GM18499 (cell line): Measurements from ENCODE around the gene BDNF.
"Not testable (repeated sequence)": the region's sequence is repeated elsewhere in the genome, so short reads cannot be mapped to it uniquely, and the experiment has no call there.

Experiments
- ATAC-seq: cut with Tn5 transposase; IDR thresholded peaks from one replicate; pipeline ENCODE4 v1.9.1; 2021; ENCODE audit warnings: moderate number of reproducible peaks; ENCODE audit not compliant: insufficient read depth, unreplicated experiment

BDNF gene

DNA sequence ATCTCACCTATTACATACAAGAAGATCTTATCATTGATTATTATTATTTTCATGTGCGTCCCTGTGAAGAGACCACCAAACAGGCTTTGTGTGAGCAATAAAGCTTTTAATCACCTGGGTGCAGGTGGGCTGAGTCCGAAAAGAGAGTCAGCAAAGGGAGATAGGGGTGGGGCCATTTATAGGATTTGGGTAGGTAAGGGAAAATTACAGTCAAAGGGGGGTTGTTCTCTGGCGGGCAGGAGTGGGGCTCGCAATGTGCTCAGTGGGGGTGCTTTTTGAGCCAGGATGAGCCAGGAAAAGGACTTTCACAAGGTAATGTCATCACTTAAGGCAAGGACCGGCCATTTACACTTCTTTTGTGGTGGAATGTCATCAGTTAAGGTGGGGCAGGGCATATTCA, 71.2 kb downstream of the BDNF start:
- ATAC-seq = not testable (repeated sequence)

DNA sequence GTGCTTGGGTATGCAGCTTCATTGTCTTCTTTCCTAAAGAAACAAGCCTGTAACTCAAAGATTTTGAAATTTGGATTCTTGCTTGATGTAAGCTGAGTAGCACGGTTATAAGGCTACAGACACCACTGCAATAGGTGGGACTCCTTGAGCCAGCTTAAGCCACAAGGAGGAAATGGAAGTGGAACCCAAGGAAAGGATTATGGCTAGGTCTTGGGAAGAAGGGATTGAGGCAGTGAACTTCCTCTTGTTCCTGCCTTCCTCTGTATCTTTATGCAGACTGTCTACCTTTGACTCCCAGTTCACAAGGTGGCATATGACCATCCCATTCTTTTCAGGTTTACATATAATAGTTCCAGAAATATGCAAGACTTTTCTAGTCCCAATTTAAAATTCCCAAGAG, 72.3 kb downstream of the BDNF start:
- no peak for ATAC-seq

DNA sequence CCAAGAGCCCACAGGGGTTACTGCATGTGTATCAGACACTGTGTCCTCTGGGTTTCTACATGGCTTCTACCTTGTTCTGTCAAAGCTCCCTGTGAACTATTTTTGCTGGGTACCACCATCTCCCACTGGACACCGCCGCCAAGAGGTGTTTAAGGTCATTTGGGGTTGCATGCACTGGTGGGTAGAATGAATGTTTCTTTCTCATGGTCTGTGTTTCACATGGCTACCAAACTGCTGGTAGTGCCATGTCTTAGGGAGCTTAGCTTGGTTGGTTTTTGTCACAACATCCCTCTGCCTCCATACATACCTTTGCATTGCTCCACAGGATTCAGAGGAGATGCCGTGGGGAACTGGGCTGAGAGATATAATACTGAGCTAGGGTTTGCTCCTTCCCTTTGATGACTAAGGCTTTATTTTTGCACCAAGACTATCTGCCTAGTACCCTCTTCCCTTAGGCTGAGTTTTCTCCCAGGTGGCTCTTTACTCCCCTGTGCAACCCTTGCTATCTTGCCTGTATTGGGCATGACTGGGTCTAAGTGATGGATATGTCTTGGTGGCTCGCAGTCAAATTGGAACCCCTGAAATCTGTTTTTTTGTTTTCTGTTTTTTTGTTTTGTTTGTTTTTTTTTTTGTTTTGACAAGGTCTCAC, 73.2 kb downstream of the BDNF start:
- ATAC-seq = no peak

DNA sequence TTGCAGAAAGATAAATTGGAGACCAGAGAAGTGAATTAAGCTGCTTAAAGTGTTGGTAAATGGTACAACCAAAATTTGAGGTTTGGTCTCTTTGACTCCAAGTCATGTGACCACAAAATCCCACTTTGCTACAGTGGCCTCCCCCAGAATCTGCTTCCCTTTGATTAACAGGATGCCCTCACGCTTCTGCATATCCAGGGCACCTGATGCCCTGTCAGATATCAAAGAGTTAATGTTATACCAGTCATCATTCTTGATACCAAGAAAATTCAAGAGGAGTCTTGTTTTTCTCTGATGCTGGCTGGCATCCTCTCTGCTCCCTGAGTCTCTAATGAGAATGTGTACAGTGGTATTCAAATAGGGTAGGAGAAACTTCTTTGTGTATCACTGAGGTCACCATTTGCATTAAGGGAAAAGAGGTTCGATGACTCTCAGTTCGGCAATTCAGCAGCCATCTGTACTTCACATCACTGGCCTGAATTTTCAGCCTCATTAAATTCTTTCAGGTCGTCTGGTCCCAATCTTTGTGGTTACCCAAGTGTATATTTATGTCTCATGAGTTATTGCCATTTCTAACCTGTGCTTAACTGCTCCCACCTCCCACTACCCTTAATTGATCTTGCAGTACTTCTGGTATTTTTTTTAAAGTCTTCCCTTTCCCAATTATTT, 73.9 kb downstream of the BDNF start:
- ATAC-seq = no peak

DNA sequence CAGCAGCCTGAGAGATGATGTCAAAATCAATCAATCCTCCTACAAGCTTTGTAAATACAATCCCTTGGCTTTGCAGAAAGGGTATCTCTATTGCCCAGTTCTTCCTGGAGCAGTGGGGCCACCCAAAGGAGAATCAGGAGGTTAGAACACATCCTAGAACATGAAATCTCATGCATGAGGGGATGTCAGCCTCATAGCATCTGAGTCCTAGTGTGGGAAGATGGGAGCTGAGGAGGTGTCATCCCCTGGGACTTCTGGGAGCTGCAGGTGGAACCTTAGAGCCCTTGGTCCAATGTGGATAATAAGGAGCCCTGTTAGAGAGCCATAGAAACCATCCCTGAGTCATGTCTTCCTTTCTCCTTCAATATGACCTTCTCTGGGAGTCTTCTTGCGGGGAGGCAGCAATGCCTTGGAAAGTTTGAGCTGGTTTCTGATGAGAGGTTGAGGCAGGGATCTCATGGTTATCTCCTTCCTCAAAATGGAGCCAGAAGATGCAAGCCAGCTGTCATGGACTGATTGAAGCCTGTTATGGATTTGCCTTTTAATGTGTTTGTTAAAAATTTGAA, 74.8 kb downstream of the BDNF start:
- ATAC-seq = no peak

DNA sequence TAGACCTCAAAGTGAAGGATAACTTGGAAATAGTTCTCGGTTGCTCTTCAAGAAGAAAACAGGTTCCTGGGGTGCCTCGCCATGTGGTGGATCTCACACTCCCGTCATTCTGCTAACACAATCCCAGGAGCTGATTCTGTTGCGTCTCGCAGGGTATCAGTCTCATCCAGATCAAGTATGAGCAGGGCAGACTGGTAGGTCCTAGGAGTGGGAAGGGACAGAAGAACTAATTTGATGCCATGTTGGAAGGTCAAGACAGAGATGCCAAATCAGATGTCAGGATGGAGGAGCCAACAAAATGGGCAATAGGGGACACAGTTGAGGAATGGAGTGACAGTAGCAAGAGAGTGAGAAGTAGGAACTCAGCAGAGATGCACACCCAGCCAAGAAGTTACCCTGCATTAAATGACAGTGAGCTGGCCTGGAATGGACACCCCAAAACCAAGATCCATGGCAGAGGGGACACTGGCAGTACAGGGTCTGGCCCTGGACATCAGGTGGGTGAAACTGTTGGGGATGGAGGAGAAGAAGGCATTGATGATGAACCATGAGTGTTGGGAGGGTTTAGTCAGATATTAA, 76.2 kb downstream of the BDNF start:
- ATAC-seq = no peak

DNA sequence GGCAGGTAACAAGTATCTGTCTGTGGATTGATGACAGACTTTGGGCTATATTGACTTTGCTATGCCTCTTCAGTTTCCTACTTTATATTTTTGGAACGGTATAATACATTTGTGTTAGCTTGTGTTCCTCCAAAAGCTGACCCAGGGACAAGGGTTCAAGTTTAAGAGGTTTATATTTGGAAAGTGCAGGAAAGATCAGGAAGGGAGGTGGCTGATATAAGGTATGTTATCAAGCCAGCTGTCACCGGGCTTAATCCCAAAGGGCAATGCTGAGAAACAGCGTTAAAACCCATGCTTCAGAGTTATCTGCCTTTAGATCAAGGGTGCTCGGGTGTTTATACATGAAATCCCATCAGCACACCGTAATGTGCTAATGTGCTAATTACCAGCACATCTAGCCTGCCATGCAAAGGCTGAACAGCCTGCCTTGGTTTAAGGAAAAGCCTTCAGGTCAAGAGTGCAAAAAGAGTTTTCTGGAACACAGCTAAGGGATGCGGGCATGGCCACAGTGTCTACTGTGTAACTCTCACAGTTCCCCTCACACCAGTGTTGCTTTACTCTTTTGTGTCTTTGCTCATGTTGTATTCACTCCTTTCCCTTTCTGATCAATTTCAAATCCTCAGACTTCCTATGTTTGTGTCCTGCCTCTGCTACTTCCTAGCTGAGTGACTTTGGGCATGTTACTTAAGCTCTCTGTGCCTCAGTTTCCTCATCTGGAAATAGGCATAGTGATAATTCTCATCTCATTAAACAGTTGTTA, 77.5 kb downstream of the BDNF start:
- no peak for ATAC-seq

DNA sequence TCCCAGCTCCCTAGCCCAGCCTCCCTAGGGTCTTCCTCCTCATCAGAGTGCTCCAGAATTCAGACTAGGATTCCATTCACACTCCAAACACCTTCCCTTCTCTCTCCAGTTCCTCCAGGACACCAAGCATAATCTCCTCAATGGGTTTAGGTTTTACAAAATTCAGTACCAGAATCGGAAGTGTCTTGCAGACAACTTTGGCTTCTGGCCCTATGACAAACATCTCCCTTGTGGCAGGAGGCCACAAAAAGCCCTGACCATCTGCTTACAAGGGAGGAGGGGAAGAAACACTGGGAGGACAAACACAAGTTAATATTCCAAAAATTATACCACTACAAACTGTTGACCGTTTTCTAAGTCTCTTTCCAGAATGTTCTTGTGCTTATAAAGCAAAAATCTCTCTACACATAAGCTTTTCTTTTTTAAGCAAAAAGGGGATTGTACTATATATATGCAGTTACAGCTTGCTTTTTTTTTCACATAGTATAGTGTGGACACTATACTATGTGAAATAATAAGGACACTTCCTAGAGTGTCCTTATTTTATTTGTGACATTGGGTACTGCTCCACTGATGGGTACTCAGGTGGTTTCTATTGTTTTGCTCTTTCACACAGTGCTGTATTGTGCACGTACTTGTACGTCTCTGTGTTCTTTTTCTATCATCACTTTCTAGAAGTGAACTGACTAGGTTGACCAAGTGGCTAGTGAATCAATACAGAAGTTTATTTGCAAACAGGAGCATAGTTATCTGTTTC, 78.7 kb downstream of the BDNF start:
- ATAC-seq = no peak

DNA sequence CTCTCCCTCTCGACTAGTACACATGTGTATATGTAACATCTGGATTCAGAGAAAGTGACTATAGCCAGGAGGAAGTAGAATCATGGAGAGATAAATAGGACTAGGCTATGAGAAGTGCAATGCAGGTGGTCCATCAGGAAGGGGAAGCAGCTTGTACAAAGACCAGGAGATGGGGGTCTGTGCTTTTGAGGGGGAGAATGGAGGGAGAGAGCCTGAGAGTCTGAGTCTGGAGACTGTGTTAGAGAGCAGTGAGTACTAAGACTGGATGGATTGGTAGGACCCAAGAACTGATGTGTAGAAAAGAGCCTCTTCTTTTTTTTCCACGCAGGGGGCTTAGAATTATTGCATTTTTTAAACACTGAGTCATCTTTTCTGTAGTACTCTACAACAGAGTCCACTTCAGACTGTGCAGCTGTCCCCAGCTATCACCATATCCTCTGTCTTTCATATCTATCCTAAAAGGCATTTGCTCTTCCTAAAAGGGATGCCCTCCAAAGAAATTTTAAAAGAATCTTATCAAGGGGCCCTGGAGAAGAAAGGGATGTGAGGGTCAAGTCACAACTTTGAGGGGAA, 80.4 kb downstream of the BDNF start:
- no peak for ATAC-seq

DNA sequence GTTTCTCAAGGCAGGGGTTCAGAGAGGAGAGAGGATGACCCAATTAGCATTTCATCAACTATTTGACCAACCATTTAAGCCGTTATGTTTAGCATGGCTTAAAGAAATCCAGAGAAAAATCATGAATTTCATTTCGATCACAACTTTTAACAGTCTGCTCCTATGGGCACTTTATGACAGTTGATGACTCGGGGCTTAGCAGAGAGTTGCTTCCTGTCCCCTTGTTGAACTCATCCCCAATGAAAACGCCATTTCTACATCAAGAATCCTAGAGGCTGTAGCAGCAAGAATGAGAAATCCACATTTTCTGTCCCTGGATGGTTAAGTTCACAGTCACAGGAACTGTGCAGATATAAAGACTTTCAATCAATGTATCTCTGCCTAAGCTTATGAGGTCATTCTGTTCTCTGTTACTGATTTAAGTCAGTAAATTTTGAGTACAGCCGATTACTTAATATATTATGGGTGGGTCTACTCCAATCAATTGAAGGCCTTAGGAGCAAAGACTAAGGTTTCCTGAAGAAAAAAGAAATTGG, 81.1 kb downstream of the BDNF start:
- ATAC-seq = no peak

DNA sequence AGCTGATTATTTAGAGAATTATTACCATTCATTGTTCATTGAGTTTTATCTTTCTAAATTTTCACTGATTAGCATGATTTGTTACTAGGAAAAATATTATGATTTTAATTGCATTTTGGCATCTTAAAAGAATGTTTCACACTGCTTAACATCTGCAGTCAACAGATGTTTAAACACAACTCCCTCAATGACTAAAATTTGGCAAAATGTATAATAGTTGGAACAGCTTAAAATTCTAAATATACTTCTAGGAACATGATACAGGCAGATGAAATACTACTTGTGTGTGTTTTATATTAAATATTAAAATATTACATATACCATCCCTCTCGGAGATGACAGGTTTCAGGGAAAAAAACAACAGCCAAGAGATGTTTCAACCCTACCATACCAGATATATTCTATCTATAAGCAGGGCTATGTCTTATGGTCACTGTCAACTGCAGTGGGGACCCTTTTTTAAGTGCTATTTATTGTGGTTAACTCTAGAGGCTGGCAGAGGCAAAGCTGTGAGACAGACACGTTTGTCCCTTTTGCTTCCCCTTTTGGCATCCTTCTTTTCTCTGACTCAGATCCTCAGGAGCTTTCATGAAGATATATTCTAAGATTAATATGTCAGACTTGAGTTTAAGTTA, 81.9 kb downstream of the BDNF start:
- no peak for ATAC-seq

DNA sequence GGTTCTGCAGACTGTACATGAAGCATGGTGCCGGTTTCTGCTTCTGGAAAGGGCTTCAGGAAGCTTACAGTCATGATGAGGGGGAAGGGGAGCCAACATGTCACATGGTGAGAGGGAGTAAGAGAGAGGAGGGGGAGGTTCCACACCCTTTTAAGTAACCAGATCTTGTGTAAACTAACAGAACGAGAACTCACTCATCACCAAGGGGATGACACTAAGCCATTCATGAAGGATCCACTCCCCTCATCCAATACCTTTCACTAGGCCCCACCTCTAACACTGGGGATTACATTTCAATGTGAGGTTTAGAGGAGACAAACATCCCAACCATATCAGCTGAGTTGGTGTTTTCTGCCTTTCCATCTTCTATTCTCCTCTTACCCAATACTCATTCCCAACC, 83.5 kb downstream of the BDNF start:
- no peak for ATAC-seq

DNA sequence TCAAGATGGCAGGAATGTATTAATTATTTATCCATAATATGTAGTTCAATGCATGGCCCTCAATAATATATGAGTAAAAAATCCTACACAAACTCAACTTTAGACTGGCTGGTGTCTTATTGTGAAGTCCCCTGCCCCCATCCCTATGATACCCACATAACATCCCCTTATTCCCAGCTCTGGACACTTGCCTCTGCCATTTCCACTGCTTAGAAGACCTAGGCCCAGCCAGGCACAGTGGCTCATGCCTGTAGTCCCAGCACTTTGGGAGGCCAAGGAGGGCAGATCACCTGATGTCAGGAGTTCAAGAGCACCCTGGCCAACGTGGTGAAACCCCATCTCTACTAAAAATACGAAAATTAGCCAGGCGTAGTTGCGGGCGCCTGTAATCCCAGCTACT, 84.4 kb downstream of the BDNF start:
- no peak for ATAC-seq

DNA sequence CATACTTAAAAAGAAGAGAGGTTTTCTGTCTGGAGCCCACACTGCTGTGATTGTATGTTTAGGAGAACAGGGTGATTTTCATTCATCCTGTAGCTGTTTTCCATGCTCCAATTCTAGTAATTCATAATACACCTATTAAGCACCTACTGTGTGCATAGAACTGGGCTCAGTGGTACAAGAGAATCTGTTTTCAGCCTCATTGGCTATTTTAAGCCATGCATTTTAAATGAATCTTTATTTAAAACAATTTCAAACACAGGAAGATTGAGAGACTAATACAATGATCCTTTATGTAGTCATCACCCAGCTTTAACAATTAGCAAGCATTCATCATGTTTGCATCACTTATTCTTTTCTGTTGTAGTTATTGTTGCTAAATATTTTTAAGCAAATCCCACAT, 86.2 kb downstream of the BDNF start:
- ATAC-seq = no peak

DNA sequence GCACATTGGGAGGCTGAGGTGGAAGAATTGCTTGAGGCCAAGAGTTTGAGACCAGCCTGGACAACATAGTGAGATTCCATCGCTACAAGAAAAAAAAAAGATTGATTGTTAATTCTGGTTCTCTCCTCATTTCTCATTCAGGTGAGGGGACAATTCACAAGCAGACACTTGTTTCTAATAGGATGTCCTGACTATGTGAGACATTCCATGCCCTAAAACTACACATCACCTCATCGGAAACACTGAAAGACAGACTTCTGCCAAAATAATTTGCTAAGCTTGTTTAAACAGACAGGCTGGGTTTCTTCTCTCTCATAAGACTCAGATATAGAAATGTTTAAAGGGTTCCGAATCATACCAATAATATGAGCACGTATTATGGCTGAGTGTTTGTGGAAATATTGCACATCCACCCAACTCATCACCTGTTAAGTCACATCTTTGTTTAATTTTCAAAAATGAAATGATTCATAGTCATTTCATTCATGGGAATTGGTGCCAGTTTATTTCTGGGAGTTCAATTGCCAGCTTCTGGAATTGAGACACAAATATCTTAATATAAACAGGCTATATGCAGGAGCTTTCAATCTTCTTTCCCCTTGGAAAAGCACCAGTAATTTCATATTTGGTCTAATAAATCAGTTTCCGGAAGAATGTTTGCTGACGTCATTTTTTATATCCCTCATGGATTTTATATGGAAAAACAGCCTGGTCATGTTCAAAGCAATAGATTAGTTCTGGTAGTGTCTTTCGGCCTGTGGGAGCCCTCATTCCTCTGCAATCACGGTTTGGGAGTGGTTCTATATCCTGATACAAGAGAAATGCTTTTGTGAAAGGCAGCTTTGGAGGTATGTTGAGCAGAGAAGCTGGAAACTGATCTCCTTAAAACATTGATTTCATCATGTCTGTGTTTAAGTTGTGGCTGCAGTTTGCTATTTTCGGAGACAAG, 87.0 kb downstream of the BDNF start:
- ATAC-seq = no peak

DNA sequence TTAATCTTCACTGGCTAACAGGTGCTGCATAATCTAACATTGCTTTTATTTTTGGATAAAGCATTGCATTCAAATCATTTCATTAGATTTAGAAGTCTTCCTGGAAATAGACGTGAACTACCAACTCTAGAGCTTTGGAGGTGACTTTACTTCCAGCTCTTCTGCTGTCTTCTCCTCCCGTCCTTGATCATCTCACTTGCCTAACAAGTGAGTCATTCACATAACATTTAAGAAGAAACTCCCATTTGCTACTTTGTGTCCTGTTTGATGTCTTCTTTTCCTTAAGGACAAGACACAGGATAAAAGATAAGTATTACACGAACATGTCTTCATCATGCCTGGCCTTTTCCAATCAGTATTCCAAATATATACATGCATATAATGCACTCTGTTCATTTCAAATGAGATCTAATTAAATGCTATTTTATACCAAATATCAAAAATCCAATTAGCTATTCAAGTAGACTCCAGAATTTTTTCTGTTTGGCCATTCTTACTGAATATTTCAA, 88.3 kb downstream of the BDNF start:
- no peak for ATAC-seq

DNA sequence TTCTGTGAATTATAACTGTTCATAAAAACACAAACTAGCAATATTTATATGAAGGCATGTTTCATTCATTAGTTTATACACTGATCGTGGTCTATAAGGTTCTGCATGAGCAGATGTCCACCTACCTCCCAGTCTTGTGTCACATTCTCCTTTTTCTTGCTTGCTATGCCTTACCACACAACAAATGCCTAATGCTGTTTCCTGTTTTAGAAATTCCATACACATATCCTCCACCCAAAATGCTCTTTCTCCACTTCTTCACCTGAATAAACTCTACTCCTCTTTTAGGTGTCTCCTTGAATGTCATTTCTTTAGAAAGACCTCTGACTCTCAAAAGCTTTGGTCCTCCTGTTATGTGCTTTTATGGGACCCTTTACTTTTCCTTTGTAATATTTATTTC, 88.9 kb downstream of the BDNF start:
- no peak for ATAC-seq

DNA sequence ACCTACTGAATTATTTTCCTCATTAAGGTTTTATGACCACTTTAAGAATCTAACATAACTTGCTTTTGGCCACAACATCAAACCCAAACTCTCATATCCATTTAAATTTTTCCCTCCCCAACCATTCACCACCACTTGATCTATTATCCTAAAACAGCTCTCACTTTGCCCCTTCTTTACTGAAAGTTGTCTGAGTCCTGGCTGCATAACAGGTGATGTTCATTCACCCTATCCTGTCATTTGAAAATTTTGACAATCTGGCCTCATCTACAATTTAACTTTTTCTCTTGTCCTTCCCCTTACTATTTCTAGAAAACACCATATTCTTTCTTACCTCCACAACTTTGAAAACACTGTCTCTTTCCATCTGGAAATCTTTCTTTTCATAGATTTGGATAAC, 89.3 kb downstream of the BDNF start:
- no peak for ATAC-seq
